GM12878 (cell line): ENCODE measurements around the gene HSPB1. TPM values are rescaled to one million over a fixed set of nuclear protein-coding genes. Genes with fewer than 3 reads are reported as not detected.

Source experiments
- ATAC-seq: fragments of 200-7000 bp; cut with Tn5 transposase; 3 replicates; pipeline ENCODE4 v1.9.1; 2020; ENCODE audit warnings: mild to moderate bottlenecking, moderate library complexity
- BruUV-seq: library from RNA; stranded (reverse); fragments of 400-500 nt; replicated peaks from 2 replicates; lab custom pipeline; 2021; lab: Mats Ljungman, UMichigan
- CTCF ChIA-PET: fragments of 300-600 bp; sonication (Branson Sonifier 250); formaldehyde crosslinking; extraction: SDS; loops from one replicate; lab custom pipeline; 2021; ENCODE audit warnings: inconsistent platforms; lab: Yijun Ruan, JAX
- POLR2A ChIA-PET: fragments of 350-600 bp; formaldehyde crosslinking; extraction: SDS; loops from one replicate; lab custom pipeline; 2021; ENCODE audit warnings: inconsistent platforms; lab: Charles Lee
- RAD21 ChIA-PET: fragments of 300-600 bp; sonication (Branson Sonifier 250); formaldehyde crosslinking; loops from one replicate; lab custom pipeline; 2023; ENCODE audit warnings: antibody characterized with exemption; ENCODE audit not compliant: unreplicated experiment; lab: Charles Lee
- SMC1A ChIA-PET: fragments of 300-600 bp; sonication (Branson Sonifier 250); formaldehyde crosslinking; loops from one replicate; lab custom pipeline; 2023; ENCODE audit not compliant: unreplicated experiment, uncharacterized antibody; lab: Charles Lee
- DNase-seq: peaks from one replicate; pipeline ENCODE4 v3.0.0-alpha.2; 2011; ENCODE audit warnings: low read depth, low spot score
- FAIRE-seq: peaks from 3 replicates; lab custom pipeline; 2011; peaks lifted over from hg19 to GRCh38; lab: Jason Lieb, UNC
- H2AFZ ChIP-seq: 2 replicates; pipeline ENCODE4 v1.6.0; 2011; ENCODE audit warnings: low read depth, low read length, control low read depth; ENCODE audit not compliant: control insufficient read depth
- H3K27ac ChIP-seq: 2 replicates; pipeline ENCODE4 v1.5.1; 2011; ENCODE audit warnings: control low read depth; ENCODE audit not compliant: control insufficient read depth, insufficient read depth
- H3K27me3 ChIP-seq, 2 experiments: replicated peaks in 1 of 2; 2 replicates each; pipeline versions ENCODE4 v1.6.0 to v1.6.1; 2011; ENCODE audit warnings: low read length in 1 of 2; ENCODE audit not compliant: control insufficient read depth in 2 of 2, insufficient read depth in 2 of 2
- H3K36me3 ChIP-seq, 2 experiments: 2 replicates each; pipeline ENCODE4 v1.5.1; 2011; ENCODE audit warnings: low read length in 1 of 2; ENCODE audit not compliant: control insufficient read depth in 2 of 2, insufficient read depth in 2 of 2
- H3K4me1 ChIP-seq: 2 replicates; pipeline ENCODE4 v1.6.1; 2011; ENCODE audit warnings: mild to moderate bottlenecking, low read length, moderate library complexity, mixed read lengths; ENCODE audit not compliant: control insufficient read depth, insufficient read depth
- H3K4me2 ChIP-seq: 2 replicates; pipeline ENCODE4 v1.6.0; 2011; ENCODE audit warnings: control low read depth; ENCODE audit not compliant: control insufficient read depth, insufficient read depth
- H3K4me3 ChIP-seq: fragments of 200-600 bp; sonication (generic); 2 replicates; pipeline ENCODE4 v1.5.1; 2016
- H3K79me2 ChIP-seq: 2 replicates; pipeline ENCODE4 v1.6.0; 2011; ENCODE audit warnings: low read length; ENCODE audit not compliant: control insufficient read depth, insufficient read depth
- H3K9ac ChIP-seq: 2 replicates; pipeline ENCODE4 v1.8.0; 2011; ENCODE audit warnings: low read length, control low read depth, mixed read lengths; ENCODE audit not compliant: control insufficient read depth, insufficient read depth
- H3K9me3 ChIP-seq: replicated peaks from 3 replicates; pipeline ENCODE4 v1.5.1; 2011; ENCODE audit warnings: mild to moderate bottlenecking, low read length; ENCODE audit not compliant: control insufficient read depth, insufficient read depth
- H4K20me1 ChIP-seq: 2 replicates; pipeline ENCODE4 v1.6.0; 2011; ENCODE audit not compliant: control insufficient read depth, insufficient read depth
- CTCF ChIP-seq, 3 experiments: IDR thresholded peaks in 2 of 3; conservative IDR thresholded peaks in 1 of 3; 2 replicates each; pipeline ENCODE4 v1.5.1; 2011; ENCODE audit warnings: low read depth in 3 of 3, low read length in 3 of 3, mild to moderate bottlenecking in 3 of 3, control low read depth in 2 of 3, moderate library complexity in 2 of 3, inconsistent platforms in 1 of 3, mixed read lengths in 1 of 3; ENCODE audit not compliant: control insufficient read depth in 2 of 3, insufficient read depth in 1 of 3; ENCODE audit errors: extremely low read depth in 1 of 3
- ELK1 ChIP-seq: IDR thresholded peaks from 2 replicates; pipeline ENCODE4 v1.6.1; 2012; ENCODE audit warnings: low read depth, low read length, improper control_type of control experiment
- EP300 ChIP-seq, 2 experiments: fragments of 150-350 bp in 1 of 2; IDR thresholded peaks; 2 replicates each; pipeline ENCODE4 v1.6.1; 2011 to 2012; ENCODE audit warnings: low read depth in 2 of 2, low read length in 2 of 2, borderline replicate concordance in 1 of 2, improper control_type of control experiment in 1 of 2, inconsistent platforms in 1 of 2; ENCODE audit not compliant: control insufficient read depth in 1 of 2
- KAT2A ChIP-seq: conservative IDR thresholded peaks from 2 replicates; pipeline ENCODE4 v1.6.1; 2011; ENCODE audit warnings: low read depth, low read length; ENCODE audit not compliant: control insufficient read depth
- LARP7 ChIP-seq: fragments of 450-650 bp; IDR thresholded peaks from 2 replicates; pipeline ENCODE4 v1.6.1; 2017; ENCODE audit warnings: mild to moderate bottlenecking
- POLR2AphosphoS2 ChIP-seq: IDR thresholded peaks from 2 replicates; pipeline ENCODE4 v1.6.1; 2011; ENCODE audit warnings: low read depth, mild to moderate bottlenecking, low read length, improper control_type of control experiment, moderate library complexity
- WGBS: methylation state at CpG from one replicate; pipeline ENCODE4 v1.1.6; 2016; ENCODE audit warnings: low lambda C conversion rate; ENCODE audit not compliant: insufficient replicate concordance, insufficient coverage; ENCODE audit errors: missing lambda C conversion rate; 5-methylcytosine and 5-hydroxymethylcytosine counted together
- in situ Hi-C: fragments of 300-500 bp; cut with MboI; formaldehyde crosslinking; loops from 9 replicates; pipeline ENCODE4 v1.14.3; 2018; ENCODE audit warnings: mixed read lengths
- intact Hi-C: fragments of 100-400 bp; cut with micrococcal nuclease; formaldehyde crosslinking; loops from one replicate; pipeline ENCODE4 v1.14.2; 2022; ENCODE audit not compliant: unreplicated experiment
- polyA plus RNA-seq, 11 experiments: library from polyadenylated mRNA; depleted of rRNA in 4 of 11; unstranded in 6 of 11; stranded (reverse) in 5 of 11; fragments of >200 nt; fragmentation: Nextera tagmentation in 4 of 11; fragmentation: Illumina TruSeq in 1 of 11; extraction: Ambion mirVana in 4 of 11; extraction: Trizol in 1 of 11; gene quantifications; 1 replicate in 1 of 11; 2 replicates in 10 of 11; pipeline versions ENCODE4 v1.2.1 to v1.2.3, GENCODE V29; 2011 to 2016; ENCODE audit warnings: inconsistent platforms in 2 of 11, missing spikeins in 2 of 11, low read depth in 1 of 11
- total RNA-seq, 4 experiments: library from RNA; depleted of rRNA in 3 of 4; stranded (reverse); fragments of >200 nt in 3 of 4; fragmentation: Illumina TruSeq in 1 of 4; extraction: Trizol in 1 of 4; gene quantifications; 2 replicates each; pipeline versions ENCODE4 v1.2.1 to v1.2.3, GENCODE V29; 2013 to 2021

Gene HSPB1
- total and polyA plus RNA-seq, 10 of the 15 experiments (the other 5 are each of a cell fraction or from before 2014, with no cell fraction given): 13.7 to 297 (median 62.0) TPM

- TF ChIP-seq ELK1: no peak
Measured at GRCh38 chr7:76300166-76300731, 2.2 kb upstream of the HSPB1 start (continued).

- H3K4me2 ChIP-seq: no peak overlapping the region
- ChIA-PET SMC1A (interaction anchor here (2.0 kb wide), 1 partner anchor 9 kb away, joined by 8 read pairs; no protein-coding TSS in a partner anchor), POLR2A (no interaction called here), RAD21 (no interaction called here), CTCF (interaction anchor here (1.1 kb wide), 2 partner anchors 10 to 125 kb away, joined by 3 to 4 read pairs; no protein-coding TSS in a partner anchor)
- no peak for DNase-seq
- no peaks in the 10 kb centered on the region for H3K27me3 ChIP-seq
- H3K4me1 ChIP-seq: peaks cover 3% of the 10 kb centered on the region
- WGBS: 94% methylated on average over 3 of the region's 3 CpGs
- no peaks in the 10 kb centered on the region; a peak in 1 of 4 replicates for H3K36me3 ChIP-seq
- no peaks in the 10 kb centered on the region for H4K20me1 ChIP-seq
- H3K9me3 ChIP-seq: no peaks in the 10 kb centered on the region
- no peak for ATAC-seq
- TF ChIP-seq KAT2A (no peak), CTCF (IDR thresholded peaks at IDR 0.05 in 2 of 3, conservative IDR thresholded peaks at IDR 0.05 in 1 of 3; ENCODE audit: control insufficient read depth in 2 of 3, extremely low read depth in 1 of 3, insufficient read depth in 1 of 3, low read depth in 3 of 3, low read length in 3 of 3) (no peak), EP300 (IDR thresholded peaks at IDR 0.05; ENCODE audit: borderline replicate concordance in 1 of 2, control insufficient read depth in 1 of 2, low read depth in 2 of 2, low read length in 2 of 2) (no peak), LARP7 (no peak), POLR2AphosphoS2 (no peak)
- H3K27ac ChIP-seq: no peak overlapping the region
- no TSS peak for BruUV-seq
- no peak overlapping the region for H3K9ac ChIP-seq
- peaks cover 1% of the 10 kb centered on the region; the same call in 1 of the 2 replicates for H3K79me2 ChIP-seq
- FAIRE-seq: no peak
- intact Hi-C loops (no loop called here), in situ Hi-C loops (no loop called here)
- no peak overlapping the region for H3K4me3 ChIP-seq
- H2AFZ ChIP-seq: no peak overlapping the region
Measured at GRCh38 chr7:76301000-76301399, 1.5 kb upstream of the HSPB1 start.
